GM19035 (cell line): ENCODE measurements around the gene CGNL1.

Experiments
- ATAC-seq: cut with Tn5 transposase; IDR thresholded peaks from one replicate; pipeline ENCODE4 v1.9.1; 2021; ENCODE audit not compliant: unreplicated experiment

The CGNL1 gene

DNA sequence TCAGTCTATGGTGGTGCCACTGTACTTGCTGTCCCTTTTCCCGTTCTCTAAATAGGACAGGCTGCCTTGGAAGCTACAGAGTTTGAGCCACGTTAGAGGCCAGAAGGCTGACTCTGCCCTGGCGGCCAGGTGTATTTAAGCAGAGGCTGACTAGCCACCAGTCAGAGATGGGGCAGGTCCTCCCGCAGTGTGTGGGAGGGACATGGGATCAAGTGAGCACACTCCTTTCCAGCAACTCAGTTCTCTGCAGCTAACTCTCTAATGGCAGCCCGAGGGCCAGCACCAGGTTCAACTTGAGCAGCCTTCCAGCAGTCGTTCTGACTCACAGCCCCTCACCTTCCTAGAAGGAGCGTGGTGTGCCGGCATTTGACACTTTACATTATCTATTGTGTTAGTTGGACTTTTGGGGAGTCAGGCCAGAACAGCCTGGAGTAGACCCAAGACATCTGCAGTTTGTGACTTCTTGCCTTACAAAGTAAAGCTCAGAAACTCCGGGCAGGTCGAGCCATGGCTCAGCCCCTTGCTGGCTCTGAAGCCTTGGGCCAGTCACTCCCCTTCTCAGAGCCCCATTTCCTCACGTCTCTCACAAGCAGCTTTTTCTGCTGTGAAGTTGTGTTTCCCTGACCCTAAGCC is 168.7 kb downstream of the CGNL1 start:
- no peak for ATAC-seq

DNA sequence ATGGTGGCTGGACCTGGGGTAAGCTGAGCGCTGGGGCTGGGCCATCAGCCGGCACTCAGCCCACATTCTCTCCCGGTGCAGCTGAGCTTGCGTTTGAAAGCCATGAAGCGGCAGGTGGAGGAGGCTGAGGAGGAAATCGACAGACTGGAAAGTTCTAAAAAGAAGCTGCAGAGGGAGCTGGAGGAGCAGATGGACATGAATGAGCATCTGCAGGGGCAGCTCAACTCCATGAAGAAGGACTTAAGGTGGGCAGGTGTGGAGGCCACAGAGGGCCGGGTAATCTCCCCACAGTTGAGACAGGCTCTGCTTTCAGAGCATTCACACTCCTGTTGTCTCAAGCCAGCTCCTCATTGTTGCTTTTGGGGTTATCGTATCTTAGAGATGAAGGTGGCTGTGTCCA is 169.7 kb downstream of the CGNL1 start:
- no peak for ATAC-seq

DNA sequence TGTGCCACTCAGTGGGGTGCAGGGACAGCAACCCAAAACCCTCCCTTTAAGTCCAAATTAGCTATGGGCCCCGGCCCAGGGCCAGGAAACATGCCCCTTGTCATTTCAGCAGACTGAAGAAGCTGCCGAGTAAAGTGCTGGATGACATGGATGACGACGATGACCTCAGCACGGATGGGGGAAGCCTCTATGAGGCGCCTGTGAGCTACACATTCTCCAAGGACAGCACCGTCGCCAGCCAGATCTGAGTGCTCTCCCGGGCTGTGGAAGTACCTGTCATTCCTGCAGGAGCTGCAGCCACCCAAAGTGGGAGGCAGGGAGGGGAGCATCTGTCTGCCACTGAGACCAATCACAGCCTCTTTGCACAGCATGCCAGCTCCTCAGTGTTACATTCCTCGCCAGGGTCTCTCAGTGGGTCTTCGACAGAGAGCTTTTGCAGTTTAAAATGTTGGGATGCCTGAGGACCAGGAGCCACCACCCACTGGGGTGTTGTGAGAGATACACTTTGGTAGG is 171.0 kb downstream of the CGNL1 start:
- ATAC-seq: no peak

DNA sequence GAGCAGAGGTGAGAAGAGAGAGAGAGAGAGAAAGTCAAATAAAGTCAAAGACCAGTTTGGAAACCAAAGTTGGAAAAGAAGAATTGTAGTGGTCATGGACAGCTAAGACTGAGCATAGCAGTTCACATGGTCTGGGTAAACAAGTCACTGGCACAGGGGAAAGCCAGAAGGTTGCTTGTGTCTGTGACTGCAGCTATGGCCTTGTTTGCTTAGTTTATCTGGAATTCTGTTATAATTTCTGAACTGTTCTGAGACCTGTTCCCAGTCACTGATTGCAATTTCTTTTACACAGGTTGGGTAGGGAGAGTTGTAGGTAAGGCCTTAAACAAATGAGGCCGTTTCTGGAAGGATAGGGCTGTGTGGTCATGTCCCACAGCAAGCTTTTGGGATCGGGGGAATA is 172.0 kb downstream of the CGNL1 start:
- ATAC-seq: no peak

DNA sequence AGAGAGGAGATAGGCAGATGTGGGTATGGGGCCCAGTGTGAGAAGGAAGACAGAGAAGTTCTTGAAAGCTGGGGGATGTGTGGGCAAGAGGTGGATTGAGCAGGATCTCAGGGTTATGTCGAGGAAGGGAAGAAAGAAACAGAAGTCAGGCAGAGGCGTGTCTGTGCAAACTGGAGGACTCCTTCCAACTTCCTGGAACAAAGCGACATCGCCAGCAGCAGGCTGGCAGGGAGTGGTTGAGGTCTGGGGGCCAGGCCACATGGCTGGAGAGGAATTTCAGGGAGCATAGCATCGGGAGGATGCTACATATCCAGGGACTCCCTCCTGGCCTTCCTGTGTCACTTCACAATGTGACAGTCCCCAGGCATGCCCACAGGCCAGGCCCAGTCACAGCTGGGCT is 172.5 kb downstream of the CGNL1 start:
- no peak for ATAC-seq

DNA sequence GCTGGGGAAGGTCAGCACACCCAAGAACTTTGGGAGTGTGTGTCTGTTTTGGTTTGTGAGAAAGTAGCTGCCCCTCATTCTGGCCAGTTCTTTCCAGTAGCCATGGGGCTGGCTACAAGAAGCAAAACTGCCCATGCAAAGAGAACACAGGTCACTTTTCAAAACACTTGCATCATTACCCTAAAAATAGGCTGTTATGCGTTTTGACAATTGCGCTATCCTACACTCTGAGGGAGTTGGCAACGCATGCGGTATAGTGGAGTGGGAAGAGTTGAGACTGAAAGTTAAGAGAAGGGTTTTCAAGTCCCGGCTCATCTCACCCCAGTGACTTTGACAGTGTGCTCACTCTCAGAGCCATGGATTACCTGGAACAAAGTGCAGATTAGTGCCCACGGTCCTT is 173.6 kb downstream of the CGNL1 start:
- no peak for ATAC-seq

DNA sequence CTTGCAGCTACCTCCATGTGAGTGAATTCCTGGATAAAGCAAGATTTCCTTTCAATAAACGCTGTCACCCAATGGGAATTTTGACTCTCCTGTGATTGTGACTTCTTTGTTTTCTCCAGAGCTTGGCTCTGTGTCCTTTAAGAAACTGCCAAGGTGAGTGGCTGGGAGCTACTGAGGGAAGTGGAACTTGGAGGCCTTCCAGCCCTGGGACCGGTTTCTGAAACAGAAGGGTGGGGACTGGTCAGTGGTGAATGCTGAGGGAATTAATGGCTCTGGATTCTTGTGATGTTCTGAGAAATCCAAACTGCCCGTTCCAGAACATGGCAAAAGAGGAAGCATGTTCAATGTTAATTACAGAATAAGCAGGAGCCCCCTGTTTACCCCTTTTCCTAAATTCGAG is 174.3 kb downstream of the CGNL1 start:
- ATAC-seq: no peak

DNA sequence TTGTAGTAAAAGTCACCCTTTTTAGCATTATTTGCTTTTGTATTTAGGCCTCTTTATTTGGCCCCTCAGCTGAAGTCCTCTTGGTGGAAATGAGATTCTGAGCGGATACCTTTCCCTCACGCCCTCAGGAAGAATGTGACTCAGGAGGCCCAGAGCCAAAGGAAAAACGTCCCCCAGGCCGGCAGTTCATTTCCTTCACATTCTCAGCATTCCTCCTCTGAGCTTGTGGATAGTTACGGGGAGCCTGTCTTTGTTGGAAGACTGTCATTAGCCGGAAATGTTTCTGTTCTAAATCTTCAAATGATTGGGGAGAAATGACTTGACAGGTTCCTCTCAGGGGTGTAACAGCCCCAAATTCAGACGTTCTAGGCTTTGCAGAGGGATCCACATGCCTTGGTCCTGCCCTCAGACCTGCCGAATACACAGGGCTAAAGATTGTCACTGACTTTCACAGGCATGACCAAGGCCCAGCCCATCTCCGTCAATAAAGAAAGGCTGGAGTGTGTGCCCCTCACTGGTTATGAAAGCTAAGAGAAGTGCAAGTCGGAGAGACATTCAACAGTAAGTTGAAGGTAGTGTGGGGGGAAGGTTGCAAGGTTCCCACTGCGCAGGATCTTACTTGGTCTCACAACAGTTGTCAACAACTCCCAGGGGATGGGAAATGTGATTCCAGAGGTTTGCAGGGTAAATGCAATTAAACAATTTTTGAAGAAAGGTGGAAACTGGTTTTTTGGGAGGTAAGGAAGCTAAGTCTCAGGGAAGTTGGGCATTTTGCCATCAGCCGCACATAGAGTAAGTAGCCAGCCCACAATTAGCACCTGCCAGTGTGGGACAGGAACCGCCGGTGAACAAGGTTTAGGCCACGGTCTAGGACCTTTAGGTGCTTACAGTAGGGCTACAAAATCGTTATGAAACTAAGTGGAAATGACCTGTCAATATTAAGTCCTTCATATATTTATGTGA is 175.7 kb downstream of the CGNL1 start:
- no peak for ATAC-seq

DNA sequence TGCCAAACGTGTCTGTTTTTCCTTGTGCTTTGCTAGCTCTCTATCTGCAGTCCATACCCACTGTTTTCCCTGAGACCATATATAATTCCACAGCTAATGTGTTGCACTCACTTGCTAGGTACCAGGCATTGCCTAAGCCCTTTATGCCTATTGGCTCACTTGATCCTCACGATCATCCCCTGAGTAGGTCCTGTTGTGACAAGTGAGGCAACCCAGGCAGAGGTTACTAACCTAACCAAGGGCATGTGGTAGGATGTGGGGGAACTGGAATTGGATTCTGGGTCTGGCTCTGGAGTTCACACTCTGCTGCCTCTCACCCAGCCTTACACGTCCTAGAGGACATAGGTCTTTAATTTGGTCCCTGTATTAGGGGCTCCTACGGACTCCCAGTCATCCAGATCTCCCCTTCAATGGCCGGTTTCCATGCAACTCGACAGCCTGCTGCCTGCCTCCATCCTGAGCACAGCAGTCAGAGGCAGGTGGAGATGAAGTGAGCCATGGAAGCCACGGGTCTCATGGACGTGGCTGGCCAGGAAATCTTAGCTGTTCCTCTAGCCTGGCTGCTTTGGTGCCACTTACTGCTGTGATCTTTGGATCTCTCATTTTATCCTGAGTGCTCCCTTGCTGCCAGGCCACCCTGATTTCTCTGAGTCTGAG is 176.5 kb downstream of the CGNL1 start:
- ATAC-seq: no peak

DNA sequence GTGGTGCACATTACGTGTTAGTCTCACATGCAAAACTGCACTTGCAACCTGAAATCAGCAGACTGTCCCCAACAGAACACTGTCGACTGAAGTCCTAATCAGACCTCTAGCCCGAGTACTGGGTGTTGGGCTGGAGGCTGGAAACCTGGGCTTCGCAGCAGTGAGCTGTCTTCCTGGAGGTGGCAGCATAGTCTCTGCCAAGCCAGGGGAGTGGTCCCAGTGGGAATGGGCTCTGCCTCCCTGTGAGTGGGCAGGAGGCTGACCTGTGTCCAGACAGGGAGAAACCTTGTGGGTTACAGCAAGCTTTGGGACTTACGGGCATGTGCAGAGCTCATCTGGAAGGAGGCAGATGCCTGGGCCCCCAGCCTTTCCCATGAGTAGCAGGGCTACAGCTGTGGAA is 177.2 kb downstream of the CGNL1 start:
- ATAC-seq: no peak

DNA sequence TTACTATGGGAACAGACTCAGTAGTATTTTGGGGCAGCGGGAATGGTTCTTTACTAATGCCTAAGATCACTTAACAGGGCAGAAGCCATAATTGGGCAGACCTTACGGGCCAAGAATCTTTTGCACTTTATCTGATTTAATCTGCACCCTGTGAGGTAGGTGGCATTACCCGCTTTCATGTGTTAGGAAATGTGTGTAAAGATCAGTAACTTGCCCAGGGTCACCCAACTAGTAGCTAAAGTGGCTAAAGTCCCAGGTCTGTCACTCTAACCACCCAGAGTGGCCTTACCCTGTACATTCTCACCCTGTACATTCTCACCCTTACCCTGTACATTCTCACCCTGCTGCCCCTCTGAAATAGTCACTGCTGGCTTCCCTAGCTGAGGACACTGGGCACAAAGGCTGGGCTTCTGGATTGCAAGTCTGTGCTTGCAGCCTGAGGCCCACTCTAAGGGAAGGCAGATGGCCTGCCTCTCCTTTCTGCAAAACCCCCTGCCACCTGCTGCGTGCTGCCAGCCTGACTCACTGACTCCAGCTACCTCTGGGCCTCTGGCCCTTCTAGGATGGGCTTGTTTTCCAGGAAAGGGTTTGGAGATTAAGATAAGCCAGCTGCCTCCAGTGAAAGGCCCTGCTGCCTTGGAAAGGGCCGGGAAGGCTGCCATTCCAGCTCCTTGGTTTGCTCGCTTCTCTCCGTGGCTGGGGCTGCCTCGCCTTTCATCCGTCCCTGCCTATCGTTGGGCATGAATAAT is 177.9 kb downstream of the CGNL1 start:
- no peak for ATAC-seq

DNA sequence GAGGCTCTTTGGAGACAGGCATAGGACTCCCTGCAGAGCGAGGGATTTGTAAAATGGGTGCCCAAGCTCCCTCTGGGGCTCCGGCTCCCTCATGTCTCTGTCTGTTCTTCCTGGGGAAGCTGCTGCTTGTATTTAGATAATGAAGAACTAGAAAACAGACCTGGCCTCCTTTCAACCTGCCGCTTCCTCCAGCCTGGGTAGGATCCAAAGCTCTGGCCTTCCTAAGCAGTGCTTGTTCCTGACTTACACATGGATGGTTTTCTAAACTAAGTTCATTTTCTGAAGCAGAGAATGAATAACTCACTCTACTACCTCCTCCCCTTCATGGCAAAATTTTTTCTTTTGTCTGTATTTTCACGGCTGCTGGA is 178.5 kb downstream of the CGNL1 start:
- ATAC-seq: no peak

DNA sequence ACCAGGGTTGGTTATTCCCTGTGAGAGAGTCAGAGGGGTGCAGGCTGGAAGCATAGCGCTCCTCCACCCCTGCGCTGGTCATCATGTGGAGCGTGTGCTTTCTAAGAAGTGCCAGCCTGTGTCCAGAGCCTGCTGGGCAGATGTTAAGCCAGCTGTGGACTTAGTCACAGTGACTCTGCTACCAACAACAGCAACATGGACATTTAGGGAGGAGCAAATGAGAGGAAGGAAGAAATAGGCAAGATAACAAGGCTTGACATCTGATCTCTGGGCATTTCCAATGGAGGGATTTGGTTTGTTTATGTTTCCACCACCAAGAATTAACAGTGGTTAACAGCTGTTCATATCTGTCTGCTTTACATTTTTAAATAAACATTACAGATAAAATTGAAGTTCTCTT is 179.0 kb downstream of the CGNL1 start:
- no peak for ATAC-seq

DNA sequence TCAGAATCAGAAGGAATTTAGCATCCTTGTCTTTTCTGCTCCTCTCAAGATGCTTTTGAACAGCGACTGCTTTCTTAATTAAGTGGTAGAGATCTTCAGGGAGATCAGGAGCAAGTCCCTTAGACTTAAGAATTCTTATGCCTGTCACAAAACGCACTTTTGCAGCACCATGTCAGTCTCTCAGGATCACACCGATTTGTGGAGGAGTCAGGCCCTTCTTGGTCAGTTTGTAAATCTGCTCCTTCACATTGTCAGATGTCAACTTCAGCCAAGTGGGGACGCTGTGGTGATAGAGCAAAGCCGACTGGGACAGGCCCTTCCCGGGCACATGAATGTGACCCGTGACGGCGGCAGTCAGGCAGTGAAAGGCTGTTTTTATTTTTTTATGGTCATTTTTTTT is 179.7 kb downstream of the CGNL1 start:
- no peak for ATAC-seq

DNA sequence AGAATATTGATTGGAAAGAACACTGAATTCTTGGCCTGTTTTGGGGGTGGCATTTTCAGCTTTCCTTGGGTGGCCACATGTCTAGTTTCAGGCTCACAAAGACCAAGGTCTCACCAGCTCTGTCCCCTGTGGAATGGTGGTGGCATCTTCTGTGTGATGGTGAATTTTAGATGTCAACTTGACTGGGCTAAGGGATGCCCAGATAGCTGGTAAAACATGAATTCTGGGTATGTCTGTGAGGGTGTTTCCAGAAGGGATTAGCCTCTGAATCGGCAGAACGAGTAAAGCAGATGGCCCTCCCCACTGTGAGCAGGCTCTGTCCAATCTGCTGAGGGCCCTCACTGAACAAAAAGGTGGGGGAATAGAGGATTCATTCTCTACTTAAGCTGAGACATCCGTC is 181.0 kb downstream of the CGNL1 start:
- ATAC-seq: no peak

DNA sequence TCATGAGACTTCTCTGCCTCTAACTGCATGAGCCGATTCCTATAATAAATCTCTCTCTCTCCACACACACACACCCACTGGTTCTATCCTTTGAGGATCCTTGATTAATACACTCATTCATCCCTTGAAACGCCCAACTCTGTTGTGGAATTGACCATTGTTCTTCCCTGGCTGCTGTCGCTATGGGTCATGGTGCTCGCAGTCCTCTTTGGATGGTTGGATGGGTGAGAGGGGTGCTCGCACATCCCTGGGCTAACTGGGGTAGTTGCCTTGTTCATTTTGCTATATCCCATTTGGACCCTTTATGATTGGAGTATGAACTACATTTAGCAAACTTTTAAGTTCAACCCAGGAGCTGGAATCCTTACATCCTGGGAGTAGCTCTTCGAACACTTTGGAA is 181.5 kb downstream of the CGNL1 start:
- ATAC-seq: no peak

DNA sequence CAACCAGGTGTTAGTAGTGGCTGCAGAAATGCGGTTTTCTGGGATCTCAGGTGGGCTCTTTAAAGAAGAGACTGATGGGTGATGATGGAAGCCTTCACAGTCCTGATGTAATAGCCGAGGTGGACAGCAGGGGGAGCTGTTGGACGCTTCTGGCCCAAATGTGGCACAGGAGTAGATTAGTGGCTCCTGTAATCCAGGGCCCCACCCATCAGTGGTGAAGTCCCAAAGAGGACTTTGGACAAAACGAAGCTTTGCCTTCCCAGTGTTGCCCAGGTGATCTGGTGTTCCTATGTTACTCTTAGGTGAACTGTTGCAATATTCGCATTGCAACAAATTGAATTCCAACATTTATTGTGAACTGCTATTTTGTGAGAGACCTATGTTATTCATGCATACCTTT is 183.6 kb downstream of the CGNL1 start:
- ATAC-seq: no peak

DNA sequence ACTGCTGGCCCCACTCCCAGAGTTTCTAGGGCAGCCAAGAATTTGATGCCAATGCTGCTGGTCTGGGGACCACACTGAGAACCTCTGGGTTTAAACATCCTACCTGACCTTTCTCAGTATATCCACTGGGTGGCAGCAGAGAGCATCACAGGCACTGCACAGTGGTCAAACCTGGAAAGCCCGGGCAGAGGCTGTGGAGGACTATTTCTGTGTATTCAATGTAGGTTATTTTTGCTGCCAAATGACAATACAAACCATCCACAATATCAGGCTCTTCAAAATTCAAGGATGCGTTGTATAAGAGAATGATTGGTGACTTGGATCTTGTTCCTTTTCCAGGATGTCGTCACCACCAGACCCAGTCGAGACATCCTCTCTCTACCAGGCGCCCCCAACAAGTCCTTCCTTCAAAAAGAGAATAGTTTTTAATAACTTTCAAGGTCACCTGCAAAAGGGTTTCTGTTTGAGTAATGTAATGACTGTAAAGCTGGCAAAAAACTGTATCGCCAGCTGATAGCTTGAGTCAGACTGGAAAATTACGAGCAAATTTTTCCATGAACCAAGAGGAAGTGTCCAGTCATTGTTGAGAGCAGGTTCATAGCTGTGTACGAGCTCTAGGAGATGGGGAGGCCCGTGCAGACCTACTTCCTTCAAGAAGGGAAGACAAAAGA is 184.9 kb downstream of the CGNL1 start:
- peak; percentile 92 for ATAC-seq

DNA sequence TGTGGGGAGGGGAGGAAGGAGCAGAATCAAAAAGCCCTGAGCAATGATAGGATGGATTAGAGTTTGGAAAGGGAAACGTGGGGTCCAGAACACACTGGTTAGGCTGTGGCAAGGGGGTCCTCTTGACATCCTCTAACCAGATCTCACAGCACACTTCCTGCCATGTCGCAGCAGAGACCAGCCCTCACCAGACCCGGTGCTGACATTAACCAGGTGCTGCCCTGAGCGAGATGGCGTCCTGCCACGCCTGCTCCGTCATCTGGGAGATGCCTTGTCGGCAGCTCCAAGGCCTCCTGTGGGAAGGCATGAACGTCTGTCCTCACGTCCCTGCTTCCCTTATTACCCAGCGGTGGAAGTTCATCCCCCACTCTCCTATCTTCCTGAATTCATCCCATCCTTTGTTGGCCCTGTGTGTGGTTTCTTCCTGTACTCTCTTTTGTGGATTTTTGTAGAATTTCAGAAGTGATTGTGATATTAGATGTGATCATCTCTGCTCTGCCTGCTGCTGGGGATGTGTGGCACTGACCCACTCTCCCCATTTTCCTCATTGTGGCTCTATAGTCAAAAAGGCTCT is 186.0 kb downstream of the CGNL1 start:
- ATAC-seq: no peak

DNA sequence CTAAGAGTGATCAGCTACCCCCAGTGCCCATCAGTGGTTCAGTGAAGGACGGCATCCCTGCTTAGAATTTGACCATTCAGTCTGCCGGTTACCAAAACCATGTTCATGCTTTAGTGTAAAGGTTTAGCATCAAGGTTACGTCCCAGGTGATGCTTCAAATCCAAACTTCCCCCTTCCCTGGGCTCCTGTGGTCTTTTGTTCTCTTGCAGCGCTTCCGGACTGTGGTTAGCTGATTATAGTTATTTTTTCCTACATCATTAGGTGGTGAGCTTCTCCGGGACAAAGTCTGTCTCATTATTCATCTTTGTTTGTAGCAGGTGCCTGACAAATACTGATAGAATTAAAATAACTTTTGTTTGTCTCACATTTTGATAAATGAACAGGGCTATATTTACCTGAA is 187.1 kb downstream of the CGNL1 start:
- no peak for ATAC-seq
